Globus pallidus (tissue), 1 donor: Measurements from ENCODE around the gene TPM1.
"Not testable (repeated sequence)": the region's sequence is repeated elsewhere in the genome, so short reads cannot be mapped to it uniquely, and the experiment has no call there.

ENCODE experiments used
- DNase-seq: peaks from one replicate; pipeline ENCODE4 v3.0.0-alpha.2; 2015; ENCODE audit warnings: low spot score

Gene TPM1

DNA sequence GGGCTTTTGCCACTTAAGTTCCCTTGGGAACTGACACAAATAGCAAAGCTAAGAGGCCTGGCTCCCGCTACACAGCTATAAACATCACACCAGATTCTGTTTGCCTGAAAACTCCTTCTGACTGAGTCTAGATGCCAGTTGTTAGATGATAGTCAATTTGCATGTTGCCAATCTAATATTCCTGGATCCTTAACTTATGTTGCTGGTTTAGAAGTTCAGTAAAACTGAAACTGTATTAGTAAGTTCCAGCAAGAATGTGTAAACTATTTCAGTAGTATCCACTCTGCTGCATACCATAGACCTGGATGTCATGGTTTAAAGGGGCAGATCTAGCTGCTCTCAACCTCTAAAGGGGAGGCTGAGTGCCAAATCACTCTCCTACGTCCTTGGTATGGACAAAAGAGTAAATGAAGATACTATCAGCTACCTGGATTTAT is 52.0 kb downstream of the TPM1 start:
- no peak for DNase-seq

DNA sequence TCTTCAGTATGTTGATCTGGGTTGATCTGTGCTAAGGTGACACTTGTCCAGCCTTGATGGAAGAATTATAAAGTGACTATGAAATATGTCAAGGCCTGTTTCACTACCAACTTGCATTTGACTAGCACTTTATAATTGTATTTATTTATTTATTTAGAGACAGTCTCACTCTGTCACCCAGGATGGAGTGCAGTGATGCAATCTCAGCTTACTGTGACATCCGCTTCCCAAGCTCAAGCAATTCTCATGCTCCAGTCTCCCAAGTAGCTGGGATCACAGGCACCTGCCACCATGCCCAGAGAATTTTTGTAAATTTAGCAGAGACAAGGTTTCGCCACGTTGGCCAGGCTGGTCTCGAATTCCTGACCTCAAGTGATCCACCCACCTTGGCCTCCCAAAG is 53.6 kb downstream of the TPM1 start:
- DNase-seq, result no peak

DNA sequence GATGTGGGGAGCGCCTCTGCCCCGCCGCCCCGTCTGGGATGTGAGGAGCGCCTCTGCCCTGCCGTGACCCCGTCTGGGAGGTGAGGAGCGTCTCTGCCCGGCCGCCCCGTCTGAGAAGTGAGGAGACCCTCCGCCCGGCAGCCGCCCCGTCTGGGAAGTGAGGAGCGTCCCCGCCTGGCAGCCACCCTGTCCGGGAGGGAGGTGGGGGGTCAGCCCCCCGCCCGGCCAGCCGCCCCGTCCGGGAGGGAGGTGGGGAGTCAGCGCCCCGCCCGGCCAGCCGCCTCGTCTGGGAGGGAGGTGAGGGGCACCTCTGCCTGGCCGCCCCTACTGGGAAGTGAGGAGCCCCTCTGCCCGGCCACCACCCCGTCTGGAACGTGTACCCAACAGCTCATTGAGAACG is 56.4 kb downstream of the TPM1 start:
- not testable (repeated sequence) for DNase-seq

DNA sequence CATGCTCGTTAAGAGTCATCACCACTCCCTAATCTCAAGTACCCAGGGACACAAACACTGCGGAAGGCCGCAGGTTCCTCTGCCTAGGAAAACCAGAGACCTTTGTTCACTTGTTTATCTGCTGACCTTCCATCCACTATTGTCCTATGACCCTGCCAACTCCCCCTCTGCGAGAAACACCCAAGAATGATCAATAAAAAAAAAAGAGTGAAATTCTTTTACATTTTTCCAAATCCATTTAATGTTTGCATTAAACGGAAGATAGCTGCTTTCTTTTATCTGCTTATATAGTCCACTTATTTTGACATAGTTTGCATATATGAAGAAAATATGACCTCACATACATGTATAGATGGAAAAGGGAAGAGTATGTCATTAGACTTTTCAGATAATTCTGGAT is 57.0 kb downstream of the TPM1 start:
- not testable (repeated sequence) for DNase-seq

- no peak for DNase-seq
These were observed 60.9 kb downstream of the TPM1 start for GRCh38 chr15:63103416-63103815.

DNA sequence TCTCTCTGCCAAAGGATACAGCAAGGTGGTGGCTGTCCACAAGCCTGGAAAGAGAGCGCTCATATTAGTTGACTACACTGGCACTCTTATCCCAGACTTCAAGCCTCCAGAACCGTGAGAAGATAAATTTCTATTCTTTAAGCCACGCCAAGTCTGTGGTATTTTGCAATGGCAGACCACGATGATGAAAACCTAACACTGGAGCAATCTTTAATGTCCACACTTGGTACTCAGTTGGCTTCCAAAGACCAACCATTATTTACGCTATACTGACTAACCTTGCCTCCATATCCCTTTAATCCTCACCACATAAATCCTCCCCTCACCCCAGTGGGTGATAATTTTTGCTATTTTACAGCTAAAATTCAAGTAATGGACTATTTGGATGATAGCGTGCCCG is 62.2 kb downstream of the TPM1 start:
- no peak for DNase-seq

GRCh38 chr15:63105354-63105753 is 62.8 kb downstream of the TPM1 start:
- not testable (repeated sequence) for DNase-seq

- no peak for DNase-seq
These were observed 65.5 kb downstream of the TPM1 start for GRCh38 chr15:63107895-63108546.

DNA sequence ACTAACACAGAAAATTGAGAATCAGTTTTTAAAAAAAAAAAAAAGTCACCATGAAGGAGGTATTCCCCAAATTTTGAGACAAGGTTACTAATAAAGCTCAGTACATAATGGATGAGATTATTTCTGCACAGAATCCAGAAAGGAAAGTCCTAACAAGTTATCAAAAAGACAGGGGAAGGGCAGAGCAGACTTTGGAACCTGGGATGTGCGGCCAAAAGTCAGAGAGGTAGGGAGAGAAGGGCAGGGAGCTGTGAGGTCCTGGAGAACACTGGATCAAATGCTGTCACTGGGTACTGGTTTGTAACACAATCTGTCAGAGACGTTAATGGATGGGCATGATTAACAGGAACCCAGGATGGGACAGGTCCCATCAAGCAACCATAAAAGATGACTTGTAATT is 67.0 kb downstream of the TPM1 start:
- no peak for DNase-seq

GRCh38 chr15:63109920-63110319 is 67.4 kb downstream of the TPM1 start:
- no peak for DNase-seq

- DNase-seq, result no peak
These were observed 68.0 kb downstream of the TPM1 start for GRCh38 chr15:63110428-63111026.

DNA sequence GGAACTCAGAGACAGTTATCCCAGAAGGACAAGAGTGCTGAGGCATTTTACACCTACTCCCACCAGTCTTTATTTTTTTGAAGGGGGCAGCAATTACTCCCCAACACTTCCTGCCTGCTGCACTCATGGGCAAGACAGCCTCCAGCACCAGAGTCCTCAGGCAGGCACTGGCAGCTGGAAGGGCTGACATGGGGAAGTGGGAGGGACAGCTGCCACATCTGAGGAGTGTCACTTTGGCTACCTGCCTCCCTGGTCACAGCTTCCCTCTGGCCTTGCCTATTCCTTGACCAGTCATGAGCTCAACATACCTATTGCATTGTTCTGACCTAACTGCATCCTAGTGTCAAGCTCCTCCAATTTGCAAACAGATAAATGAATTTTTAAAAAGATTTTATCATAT is 68.9 kb downstream of the TPM1 start:
- no peak for DNase-seq

GRCh38 chr15:63112871-63113270 is 70.3 kb downstream of the TPM1 start:
- DNase-seq, result no peak

DNA sequence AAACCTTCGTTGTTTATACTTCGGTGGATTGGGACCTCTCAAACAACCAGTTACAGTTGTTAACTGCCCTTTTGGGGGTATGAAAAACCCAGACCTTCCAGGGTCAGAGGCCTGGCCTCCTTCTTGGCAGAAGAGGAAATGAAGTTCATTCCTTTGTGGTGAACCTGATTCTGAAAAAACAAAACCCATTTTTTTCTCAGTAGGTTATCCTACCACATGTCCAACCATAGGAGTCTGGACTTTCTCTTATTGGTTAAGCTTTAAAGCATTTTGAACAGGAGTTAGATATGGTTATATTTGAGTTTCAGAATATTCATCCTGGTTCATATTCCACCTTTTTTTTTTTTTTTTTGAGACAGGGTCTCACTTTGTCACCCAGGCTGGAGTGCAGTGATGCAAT is 71.9 kb downstream of the TPM1 start:
- DNase-seq, result no peak
